Measurements from ENCODE around the gene ARHGEF7.

Gene ARHGEF7

GRCh38 chr13:111292710-111293485 lies 177.8 kb downstream of the ARHGEF7 start:
- DNase-seq (ENCODE audit: low read depth in 2 of 3, low spot score in 2 of 3), result no peak

DNA sequence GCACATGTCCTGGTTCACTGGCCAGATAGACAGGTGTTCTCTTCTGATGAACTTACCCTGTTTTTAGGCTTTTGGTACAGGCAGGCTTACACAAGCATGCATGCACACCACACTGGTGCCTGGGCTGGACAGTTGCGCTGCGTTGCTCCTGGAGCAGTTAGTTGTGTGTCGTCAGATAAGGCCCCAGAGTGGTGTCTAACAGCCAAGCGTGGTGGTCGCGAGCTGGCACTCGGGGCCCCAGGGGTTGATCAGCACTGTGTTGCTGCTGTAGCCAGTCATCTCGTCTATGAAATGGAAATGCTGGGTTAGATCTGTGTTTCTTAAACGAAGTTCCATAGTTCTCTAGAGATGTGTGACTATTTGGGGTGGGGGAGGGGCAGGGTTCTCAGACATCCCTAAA lies 180.8 kb downstream of the ARHGEF7 start:
- DNase-seq (ENCODE audit: low read depth in 2 of 3, low spot score in 2 of 3), result no peak

- no peak for DNase-seq (ENCODE audit: low read depth in 2 of 3, low spot score in 2 of 3)
These were observed 181.3 kb downstream of the ARHGEF7 start for GRCh38 chr13:111296417-111296816.

- DNase-seq (ENCODE audit: low read depth in 2 of 3, low spot score in 2 of 3), result no peak
These were observed 183.3 kb downstream of the ARHGEF7 start for GRCh38 chr13:111298214-111298975.

DNA sequence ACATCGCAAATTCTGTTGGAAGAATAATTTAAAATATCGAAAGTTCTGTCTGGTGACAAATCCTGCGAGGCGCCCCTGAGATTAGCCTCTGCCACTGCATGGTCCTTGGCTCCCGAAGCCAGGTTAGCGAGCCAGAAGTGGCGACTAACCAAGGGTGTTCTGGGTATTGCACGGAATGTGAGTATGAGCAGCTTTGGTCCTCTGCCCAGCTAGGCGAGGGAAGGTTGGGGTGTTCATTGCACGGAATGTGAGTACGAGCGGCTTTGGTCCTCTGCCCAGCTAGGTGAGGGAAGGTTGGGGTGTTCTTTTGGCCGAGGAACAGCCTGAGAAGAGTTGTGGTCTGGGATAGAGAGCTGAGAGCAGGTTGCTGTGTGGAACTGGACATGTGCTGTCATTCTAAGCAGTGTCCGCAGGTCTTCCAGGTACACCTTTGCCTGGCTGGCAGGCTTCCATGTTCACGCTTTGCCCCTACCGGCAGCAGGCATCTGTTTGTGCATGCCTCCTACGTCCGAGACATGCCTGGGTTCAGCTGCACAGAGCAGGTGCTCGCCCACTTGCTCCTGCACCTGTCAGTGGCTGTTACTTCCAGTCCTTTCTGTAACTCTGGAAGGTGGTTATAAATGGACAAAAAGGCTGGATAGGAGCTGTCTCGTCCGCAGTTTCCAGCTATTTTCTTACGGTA lies 187.1 kb downstream of the ARHGEF7 start:
- no peak for DNase-seq (ENCODE audit: low read depth in 2 of 3, low spot score in 2 of 3)

- DNase-seq (ENCODE audit: low read depth in 2 of 3, low spot score in 2 of 3), result no peak
These were observed 188.4 kb downstream of the ARHGEF7 start for GRCh38 chr13:111303559-111303958.

GRCh38 chr13:111304041-111304544 lies 189.0 kb downstream of the ARHGEF7 start:
- no peak for DNase-seq (ENCODE audit: low read depth in 2 of 3, low spot score in 2 of 3)

DNA sequence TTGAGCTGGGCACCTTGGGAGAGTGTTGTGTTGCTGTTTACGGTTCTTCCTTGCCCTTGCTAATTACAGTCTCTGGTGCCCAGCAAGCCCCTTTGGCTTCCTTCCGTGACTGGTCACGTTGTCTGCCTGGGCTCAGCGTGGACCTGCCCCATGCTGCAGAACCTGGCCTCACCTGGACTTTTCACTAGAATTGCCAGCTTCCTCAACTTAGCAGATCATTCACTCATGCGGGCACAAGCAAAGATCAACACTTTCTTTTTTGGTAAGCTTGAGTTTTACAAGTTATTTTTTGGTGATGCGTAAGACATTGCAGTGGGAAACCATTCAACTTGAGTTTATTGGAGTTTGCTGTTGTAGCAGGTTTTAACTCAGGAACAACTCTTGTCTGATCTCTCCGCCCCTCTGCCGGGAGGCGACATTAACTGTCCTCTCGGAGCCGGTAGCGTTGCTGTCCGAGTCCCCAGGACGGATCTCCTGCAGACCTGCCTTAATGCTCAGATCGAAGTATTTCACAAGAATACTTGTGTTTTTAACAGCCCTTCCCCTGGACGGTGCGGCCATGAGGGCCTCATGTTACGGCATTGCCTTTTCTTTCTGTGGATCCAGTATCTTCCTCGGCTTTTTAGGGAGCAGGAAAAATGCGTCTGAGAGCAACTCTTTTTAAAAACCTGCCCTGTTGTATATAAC lies 189.6 kb downstream of the ARHGEF7 start:
- no peak for DNase-seq (ENCODE audit: low read depth in 2 of 3, low spot score in 2 of 3)

DNA sequence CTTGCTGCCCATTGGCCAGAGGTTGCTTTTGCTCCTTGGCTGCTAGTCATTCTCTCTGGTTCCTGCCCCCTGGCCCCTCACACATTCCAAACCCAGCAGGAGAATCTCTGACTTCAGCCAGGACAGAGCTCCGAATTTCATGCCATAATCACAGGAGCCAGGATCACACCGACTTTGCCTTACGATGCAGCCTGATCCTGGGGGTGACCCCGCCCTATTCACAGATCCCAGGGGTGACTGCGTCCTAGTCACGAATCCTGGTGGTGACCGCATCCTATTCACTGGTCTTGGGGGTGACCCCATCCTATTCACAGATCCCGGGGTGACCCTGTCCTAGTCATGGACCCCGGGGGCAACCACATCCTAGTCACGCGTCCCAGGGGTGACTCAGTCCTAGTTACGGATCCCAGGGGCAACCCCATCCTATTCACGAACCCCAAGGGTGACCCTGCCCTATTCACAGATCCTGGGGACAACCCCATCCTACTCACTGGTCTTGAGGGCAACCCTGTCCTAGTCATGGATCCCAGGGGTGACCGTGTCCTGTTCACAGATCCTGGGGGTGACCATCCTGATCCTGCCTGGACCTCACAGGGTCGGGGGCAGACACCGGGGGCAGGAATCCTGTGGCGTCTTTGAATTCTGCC lies 198.0 kb downstream of the ARHGEF7 start:
- DNase-seq (ENCODE audit: low read depth in 2 of 3, low spot score in 2 of 3), result no peak

GRCh38 chr13:111313911-111314425 lies 198.9 kb downstream of the ARHGEF7 start:
- no peak for DNase-seq (ENCODE audit: low read depth in 2 of 3, low spot score in 2 of 3)

DNA sequence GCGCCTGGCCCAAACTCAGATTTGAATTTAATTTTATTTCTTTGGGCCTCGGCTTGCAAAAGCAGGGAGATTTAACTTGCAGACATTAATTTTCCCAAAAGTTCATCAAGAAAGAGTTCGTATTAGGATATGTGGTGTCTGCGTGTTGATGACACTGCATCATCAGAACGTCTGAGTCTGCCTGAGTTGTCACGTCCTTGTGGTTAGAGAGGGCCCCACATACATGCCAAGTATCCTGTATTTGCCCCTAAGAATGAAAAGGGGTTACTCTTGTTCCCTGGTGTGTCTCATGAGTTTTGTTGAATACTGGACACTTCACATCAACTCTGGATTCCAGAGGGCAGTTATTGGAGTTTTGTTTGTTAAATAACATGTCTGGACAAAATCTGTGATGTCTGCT lies 199.7 kb downstream of the ARHGEF7 start:
- no peak for DNase-seq (ENCODE audit: low read depth in 2 of 3, low spot score in 2 of 3)

- DNase-seq (ENCODE audit: low read depth in 2 of 3, low spot score in 2 of 3), result no peak
These were observed 200.4 kb downstream of the ARHGEF7 start for GRCh38 chr13:111315347-111315995.

GRCh38 chr13:111316161-111316730 lies 201.1 kb downstream of the ARHGEF7 start:
- DNase-seq (ENCODE audit: low read depth in 2 of 3, low spot score in 2 of 3), result no peak

DNA sequence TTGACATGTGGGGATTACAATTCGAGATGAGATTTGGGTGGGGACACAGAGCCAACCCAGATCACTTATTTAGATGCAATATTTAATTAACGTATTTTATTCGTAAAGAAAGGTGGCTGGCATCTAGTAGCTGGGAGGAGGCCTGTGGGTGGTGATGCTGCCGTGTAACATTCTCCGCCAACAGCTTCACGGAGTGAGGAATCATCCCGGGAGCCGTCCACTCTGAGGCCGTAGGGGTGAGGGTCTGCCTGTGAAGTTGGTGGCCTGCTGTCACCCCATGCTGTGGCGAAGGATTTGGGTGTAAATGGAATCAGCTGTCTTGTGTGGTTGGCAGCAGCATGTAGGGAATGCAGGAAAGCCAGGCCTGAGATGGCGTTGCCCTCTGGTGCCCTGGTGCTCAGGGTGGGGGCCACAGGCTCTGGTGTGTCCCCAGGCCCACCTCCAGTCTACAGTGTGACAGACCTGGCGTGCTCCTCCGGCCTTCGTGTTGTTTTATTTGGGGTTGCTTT lies 202.0 kb downstream of the ARHGEF7 start:
- no peak for DNase-seq (ENCODE audit: low read depth in 2 of 3, low spot score in 2 of 3)

- DNase-seq (ENCODE audit: low read depth in 2 of 3, low spot score in 2 of 3), result no peak
These were observed 202.6 kb downstream of the ARHGEF7 start for GRCh38 chr13:111317571-111318345.

GRCh38 chr13:111318386-111318785 lies 203.3 kb downstream of the ARHGEF7 start:
- DNase-seq (ENCODE audit: low read depth in 2 of 3, low spot score in 2 of 3), result no peak

GRCh38 chr13:111319521-111319920 lies 204.4 kb downstream of the ARHGEF7 start:
- DNase-seq (ENCODE audit: low read depth in 2 of 3, low spot score in 2 of 3), result no peak
